RCC 7860 (cell line): Measurements from ENCODE around the gene PITPNC1.
"Not testable (repeated sequence)": the region's sequence is repeated elsewhere in the genome, so short reads cannot be mapped to it uniquely, and the experiment has no call there.

Source experiments
- DNase-seq: peaks from one replicate; pipeline ENCODE4 v3.0.0-alpha.2; 2015; ENCODE audit warnings: low spot score
- FAIRE-seq: peaks from 2 replicates; lab custom pipeline; 2012; peaks lifted over from hg19 to GRCh38; lab: Jason Lieb, UNC

The PITPNC1 gene

DNA sequence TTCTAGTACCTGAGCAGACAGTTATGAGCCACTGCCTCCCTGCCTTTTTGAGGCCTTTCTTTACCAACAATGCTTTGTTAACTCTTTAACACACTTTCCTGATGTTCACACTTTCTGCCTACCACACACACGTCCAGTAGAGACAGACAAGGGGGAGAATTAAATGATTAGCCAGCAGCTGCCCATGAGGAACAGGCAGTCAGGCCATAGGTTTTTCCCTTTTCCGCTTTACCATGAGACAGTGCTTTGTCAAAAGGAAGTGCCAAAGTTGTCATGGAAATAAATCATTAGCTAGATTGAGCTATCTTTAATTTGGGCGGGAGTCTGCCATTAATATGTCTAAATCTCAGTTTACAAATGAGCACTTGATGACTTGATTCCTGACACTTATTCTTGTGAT is 102.1 kb downstream of the PITPNC1 start:
- DNase-seq (no peak), FAIRE-seq (no peak)

GRCh38 chr17:67480959-67481358 is 103.9 kb downstream of the PITPNC1 start:
- DNase-seq, FAIRE-seq: not testable (repeated sequence)

DNA sequence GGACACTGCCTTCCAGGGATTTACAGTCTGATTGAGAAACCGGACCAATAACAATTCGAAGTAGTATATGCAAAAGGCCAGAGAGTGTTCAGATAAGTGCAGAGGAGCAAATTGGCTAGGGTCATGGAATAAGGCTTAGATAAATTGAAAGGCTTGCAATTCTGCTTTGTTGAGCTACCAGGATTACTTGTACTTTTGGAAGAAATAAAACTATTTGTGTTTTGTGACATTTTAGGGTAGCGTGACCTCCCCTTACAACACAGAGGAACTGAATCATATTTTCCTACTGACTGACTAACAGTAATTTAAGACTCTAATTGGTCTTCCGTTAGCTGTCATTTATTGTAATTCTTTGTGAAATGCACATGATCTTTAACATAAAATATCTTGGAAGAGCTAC is 104.7 kb downstream of the PITPNC1 start:
- no peak for DNase-seq

GRCh38 chr17:67482764-67483163 is 105.7 kb downstream of the PITPNC1 start:
- no peak for FAIRE-seq

More for the DNA sequence above, 104.7 kb downstream of the PITPNC1 start:
- FAIRE-seq, result no peak

GRCh38 chr17:67484261-67484660 is 107.2 kb downstream of the PITPNC1 start:
- FAIRE-seq (no peak), DNase-seq (no peak)

More at GRCh38 chr17:67482764-67483163, 105.7 kb downstream of the PITPNC1 start:
- DNase-seq, result no peak

DNA sequence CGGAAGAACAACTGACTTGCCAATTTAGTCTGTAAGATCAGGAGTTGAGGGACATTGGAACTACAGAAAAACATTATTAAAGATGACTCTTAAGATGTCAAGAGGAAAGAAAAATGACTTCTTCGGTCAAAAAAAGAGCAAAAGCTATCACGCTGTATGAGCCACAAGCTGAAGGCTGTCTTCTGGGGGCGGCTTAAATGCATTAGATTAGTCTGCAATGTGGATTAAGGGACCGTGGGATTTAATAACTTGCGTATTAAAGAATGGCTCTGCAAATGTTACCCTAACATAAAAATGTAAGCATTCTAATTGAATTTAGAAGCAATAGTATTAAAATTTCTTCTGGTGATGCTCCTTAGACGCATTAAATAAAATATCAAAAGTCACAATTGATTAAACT is 108.6 kb downstream of the PITPNC1 start:
- DNase-seq, result no peak
- no peak for FAIRE-seq

DNA sequence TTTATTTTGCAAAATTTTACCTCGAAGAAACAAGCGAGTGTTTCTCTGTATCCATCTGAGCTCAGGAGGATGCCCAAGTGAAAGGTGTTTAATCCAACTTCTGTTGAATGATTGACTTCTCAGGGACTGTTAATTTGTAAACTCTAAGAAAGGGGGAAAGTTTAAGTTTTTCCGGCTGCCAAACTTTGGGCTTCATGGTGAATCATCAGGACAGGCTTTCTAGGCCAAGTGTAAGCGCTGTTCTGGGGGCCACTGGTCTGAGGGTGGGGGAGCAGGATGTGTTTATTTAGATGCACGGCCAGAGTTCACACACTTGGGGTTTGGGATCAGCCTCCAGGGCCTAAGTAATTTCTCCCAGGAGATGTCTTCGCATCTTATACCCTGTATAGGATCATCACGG is 110.4 kb downstream of the PITPNC1 start:
- DNase-seq (no peak), FAIRE-seq (no peak)

- DNase-seq (no peak), FAIRE-seq (no peak)
These were observed 111.1 kb downstream of the PITPNC1 start for GRCh38 chr17:67488161-67488560.

- no peak for FAIRE-seq
- DNase-seq, result no peak
These were observed 111.7 kb downstream of the PITPNC1 start for GRCh38 chr17:67488768-67489167.

GRCh38 chr17:67489273-67489672 is 112.2 kb downstream of the PITPNC1 start:
- DNase-seq (no peak), FAIRE-seq (no peak)

DNA sequence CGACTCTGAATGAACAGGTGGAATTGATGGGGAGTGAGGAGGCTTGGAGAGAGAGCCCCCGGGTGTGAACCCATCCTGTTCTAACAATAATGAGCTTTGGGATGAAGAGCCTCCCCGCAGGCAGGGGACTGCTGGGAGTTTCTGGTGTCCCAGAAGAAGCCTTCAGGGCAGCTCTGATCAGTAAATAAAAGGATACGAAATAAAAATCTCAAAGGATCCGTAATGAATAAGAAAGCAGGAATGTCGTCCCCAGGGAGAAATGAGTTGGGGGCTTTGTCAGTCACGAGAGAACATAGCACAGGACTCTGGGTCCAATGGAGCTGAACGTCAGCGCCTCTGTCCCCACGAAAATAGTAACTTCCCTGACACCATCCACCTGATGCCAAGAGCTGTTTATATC is 113.4 kb downstream of the PITPNC1 start:
- FAIRE-seq (no peak), DNase-seq (no peak)

- FAIRE-seq (peak; percentile 17), DNase-seq (peak; percentile 66)
These were observed 114.1 kb downstream of the PITPNC1 start for GRCh38 chr17:67491009-67491680.

DNA sequence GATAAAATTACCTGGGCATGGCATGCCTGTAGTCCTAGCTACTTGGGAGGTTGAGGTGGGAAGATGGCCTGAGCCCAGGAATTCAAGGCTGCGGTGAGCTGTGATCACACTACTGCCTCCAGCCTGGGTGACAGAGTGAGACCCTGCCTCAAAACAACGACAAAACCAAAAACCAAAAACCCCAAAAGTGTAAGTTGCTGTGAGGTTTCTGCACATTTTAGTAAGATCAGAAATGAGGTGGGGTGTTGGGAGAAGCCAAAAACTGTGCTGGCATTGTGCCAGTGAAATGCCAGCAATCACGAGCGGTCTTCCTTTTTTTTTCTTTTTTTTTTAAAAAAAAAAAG is 114.6 kb downstream of the PITPNC1 start:
- DNase-seq (no peak), FAIRE-seq (no peak)

DNA sequence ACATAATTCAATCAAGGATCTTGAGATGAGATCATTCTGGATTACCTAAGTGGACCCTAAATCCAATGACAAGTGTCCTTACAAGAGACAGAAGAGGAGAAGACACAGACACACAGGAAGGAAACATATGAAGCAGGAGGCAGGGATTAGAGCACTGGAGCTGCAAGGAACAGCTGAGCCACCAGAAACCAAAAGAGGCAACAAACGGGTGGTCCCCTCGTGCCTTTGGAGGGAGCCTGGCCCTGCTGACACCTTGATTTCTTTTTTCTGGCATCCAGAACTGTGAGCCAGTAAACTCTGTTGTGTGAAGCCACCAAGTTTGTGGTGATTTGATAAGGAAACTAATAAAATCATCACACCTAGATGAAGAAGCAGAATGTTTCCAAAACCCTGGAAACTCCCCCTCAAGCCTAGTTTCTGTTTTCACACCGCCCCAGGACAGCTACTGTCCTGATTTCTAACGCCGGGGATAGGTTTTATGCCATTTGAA is 115.2 kb downstream of the PITPNC1 start:
- DNase-seq, result no peak

GRCh38 chr17:67492824-67493517 is 115.9 kb downstream of the PITPNC1 start:
- no peak for DNase-seq
- no peak for FAIRE-seq

More for the DNA sequence above, 115.2 kb downstream of the PITPNC1 start:
- no peak for FAIRE-seq

- FAIRE-seq, result no peak
- no peak for DNase-seq
These were observed 116.7 kb downstream of the PITPNC1 start for GRCh38 chr17:67493812-67494211.

DNA sequence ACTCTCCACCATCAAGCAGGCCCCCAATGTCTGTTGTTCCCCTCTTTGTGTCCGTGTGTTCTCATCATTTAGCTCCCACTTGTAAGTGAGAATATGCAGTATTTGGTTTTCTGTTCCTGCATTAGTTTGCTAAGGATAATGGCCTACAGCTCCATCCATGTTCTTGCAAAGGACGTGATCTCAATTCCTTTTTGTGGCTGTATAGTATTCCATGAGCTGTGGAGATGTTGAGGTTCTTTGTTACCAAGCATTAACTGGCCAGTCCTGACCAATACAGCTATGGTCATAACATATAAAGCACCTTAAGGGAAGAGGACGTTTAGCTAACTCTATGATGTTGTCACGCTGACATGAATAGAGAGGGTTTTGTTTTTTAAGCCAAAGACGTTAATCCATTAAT is 118.5 kb downstream of the PITPNC1 start:
- not testable (repeated sequence) for DNase-seq, FAIRE-seq

DNA sequence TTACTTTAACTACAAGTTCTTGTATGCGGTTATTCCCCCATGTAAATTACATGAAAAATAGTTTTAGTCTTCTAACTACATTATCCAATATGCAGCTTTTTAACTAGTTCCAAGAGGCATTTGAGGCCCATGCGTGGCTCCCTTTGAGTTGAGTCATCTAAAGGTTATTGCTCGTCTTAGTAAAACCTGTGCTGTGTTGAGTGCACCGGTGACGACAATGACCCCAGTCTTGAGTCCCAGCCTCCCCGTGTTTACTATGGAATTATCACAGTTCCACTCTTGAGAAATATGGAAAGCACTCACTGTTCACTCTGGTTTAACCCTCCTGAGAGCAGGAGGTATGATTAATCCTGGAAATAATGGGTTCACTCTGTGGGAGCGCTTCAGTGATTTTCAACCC is 119.2 kb downstream of the PITPNC1 start:
- FAIRE-seq (no peak), DNase-seq (no peak)

GRCh38 chr17:67499685-67500084 is 122.6 kb downstream of the PITPNC1 start:
- FAIRE-seq (no peak), DNase-seq (no peak)

DNA sequence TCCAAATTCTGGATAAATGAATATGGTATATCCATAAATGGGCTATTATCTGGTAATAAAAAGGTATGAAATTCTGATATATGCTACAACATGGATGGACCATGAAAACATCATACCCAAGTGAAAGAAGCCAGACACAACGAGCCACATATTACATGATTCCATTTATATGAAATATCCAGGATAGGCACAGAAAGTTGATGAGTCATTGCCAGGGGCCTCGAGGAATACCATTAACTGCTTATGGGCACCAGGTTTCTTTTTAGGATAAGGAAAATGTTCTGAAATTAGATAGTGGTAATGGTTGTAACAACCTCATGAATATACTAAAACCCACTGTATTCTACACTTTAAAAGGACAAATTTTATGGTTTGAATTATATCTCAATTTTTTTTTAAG is 123.2 kb downstream of the PITPNC1 start:
- DNase-seq, result no peak
- FAIRE-seq, result no peak

DNA sequence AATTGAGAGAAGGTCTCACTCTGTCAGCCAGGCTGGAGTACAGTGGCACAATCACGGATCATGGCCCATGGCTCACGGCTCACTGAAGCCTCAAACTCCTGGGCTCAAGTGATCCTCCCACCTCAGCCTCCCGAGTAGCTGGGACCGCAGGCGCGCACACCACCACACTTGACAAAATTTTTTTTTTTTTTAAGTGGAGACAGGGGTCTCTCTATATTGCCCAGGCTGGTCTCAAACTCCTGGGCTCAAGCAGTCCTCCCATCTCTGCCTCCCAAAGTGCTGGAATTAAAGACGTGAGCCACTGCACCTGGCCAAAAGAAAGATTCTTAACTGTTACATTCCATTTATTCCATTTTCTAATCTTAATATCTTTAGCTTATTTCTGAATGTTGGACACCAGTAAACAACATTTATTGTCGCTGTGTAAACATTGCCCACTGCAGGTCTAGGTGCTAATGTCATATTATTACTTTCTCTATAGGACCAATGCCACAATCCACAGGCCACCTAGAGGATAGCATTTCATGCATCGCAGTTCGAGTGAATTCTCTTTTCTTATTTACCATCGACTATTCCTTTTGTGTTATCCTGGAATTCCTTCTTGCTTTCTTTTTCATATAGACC is 123.7 kb downstream of the PITPNC1 start:
- FAIRE-seq (no peak), DNase-seq (no peak)

GRCh38 chr17:67502151-67502550 is 125.1 kb downstream of the PITPNC1 start:
- no peak for FAIRE-seq
- DNase-seq, result no peak
